GM19372 (cell line): Measurements from ENCODE around the gene GID8.
A peak's percentile ranks its signal among the peaks of the same experiment; 100 is the strongest.

Experiments
- ATAC-seq: cut with Tn5 transposase; IDR thresholded peaks from one replicate; pipeline ENCODE4 v1.9.1; 2021; ENCODE audit warnings: mild to moderate bottlenecking, low read depth, moderate library complexity; ENCODE audit not compliant: unreplicated experiment

Gene GID8

DNA sequence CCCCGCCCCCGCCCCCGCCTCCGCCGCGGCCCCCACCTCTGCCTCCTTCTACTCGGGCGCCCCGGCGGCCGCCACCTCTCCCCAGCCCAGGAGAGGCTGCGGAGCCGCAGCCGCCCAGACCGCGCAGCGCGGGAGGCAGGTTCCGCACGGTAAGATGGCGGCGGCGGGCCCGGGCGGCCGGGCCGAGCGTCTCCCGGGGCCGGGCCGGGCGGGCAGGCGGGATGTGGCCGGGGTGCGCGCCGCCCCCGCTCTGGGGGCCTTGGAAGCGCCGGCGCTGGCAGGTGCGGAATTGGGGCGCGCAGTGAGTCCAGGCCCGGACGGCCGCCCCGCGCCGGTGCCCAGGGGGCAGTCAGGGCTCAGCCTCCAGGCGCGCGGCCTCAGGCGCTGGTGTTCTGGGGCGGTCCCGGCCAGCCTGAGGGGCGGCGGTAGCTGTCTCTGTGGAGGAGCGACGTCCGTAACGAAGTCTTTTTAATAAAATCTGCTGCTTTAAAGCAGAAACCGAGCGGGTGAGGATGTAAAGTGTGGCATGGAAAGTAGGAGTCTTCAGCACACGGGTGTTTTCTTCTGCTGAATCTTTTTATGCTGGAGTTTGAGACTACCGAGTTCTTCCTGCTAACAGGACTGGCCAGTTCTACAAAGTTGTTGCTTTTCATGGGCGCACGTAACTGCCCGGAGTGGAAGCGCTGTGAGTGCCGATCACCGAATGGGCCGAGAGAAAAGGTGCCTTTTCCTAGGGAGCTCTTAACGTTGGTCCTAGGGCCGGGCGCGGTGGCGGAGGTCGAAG is at the start of gene GID8:
Gene GID8 (plus strand): TSS at position 43 of the 784 bp plus-strand sequence. CDS start 3,356 bp downstream, outside the sequence.
- ATAC-seq = peak; percentile 36

- ATAC-seq = no peak
Measured at GRCh38 chr20:62888406-62888805, 49.5 kb upstream of the GID8 start.

GRCh38 chr20:62888910-62889309 is 49.0 kb upstream of the GID8 start:
- ATAC-seq = no peak

DNA sequence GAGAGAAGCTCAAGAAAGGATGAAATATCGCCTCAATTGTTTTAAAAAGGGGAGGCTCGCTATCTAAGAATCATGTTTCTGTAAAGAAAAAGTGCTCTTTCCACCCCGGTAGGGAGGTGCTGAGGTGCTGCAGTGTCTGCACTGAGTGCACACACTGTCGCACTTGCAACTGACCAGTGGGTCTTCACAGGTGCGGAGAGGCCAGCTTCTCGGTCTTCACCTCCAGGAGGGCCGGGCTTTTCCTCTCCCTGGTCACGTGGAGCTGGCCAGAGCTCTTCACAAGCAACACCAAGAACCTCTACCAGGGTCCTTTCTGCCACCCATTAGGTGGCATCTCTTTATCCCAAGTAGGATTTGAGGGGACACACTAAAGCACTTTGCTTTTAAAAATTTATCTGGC is 48.5 kb upstream of the GID8 start:
- no peak for ATAC-seq

DNA sequence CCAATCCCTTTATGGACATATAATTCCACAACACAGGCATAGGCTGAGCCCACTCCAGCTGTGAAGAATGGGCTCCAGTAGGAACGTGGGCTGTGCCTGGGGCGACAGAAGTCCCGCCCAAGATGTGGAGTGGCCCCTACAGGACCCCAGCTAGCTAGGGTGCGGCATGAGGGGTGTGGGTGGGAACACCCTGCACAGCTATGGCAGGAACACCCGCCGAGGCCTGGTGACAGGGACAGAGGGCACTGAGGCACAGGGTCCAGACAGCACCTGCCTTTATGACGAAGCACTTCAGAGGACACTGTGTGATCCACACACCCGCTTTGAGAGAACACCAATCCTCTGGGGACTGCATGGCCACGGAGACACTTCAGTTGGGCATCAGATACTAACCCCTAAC is 48.1 kb upstream of the GID8 start:
- no peak for ATAC-seq

GRCh38 chr20:62890444-62890843 is 47.5 kb upstream of the GID8 start:
- no peak for ATAC-seq

DNA sequence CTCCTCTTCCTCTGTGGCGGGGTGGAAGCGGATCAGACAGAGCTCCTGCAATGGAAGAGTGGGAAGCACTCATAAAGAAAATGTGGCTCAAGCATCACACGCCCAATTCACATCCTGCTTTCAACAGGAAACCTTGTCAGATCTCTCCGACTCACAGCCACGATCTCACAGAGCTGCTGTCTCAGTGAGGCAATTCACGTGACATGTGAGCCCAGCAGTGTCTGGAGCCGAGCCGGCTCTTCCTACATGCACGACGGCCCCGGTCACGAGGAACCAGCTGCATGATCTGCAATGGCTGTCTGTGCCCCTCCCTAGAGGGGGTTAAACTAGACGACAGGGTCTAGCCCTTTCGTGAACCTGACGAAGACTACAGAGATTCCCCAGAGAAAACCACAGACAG is 46.8 kb upstream of the GID8 start:
- ATAC-seq = no peak

- no peak for ATAC-seq
Measured at GRCh38 chr20:62892348-62893304, 45.3 kb upstream of the GID8 start.

- ATAC-seq = no peak
Measured at GRCh38 chr20:62893700-62894099, 44.2 kb upstream of the GID8 start.

GRCh38 chr20:62894261-62894660 is 43.7 kb upstream of the GID8 start:
- ATAC-seq = no peak

DNA sequence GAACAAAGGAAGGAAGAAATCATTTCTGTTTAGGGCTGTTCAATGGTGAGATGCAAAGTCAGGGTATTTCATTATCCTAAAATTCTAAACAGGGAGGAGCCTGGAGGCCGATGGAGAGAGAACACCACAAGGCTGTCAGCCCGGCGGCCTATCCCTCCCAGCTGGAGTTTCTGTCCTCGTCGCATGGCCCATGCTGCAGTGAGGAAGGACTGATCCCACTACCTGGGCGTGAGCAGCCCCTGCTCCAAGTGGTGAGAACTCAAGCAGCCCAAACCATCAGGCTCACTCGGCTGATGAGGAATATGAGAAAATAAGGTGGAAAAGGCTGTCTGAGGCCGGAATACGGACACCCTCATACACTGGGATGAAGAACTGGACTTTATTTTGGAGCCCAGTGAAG is 42.4 kb upstream of the GID8 start:
- ATAC-seq = no peak

- no peak for ATAC-seq
Measured at GRCh38 chr20:62896526-62896925, 41.4 kb upstream of the GID8 start.

DNA sequence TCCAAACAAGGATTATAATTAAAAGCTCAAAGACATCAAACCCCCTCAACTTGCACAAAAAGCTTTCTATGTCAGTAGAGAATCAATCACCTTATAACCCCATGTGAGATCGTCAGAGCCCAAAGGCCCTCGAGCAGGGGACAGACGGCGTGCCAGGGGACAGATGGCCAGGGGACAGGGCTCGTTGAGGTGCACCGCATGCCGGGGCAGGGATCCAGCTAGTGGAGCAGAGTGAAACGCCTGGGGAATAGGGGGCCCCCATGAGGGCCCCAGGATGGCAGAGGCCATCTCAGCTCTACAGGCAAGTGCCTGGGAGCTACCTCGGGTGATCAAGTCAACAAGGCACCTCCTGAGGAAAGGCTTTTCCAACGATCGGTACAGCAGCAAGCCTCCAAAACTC is 40.3 kb upstream of the GID8 start:
- ATAC-seq = no peak

GRCh38 chr20:62898093-62898964 is 39.6 kb upstream of the GID8 start:
- no peak for ATAC-seq

DNA sequence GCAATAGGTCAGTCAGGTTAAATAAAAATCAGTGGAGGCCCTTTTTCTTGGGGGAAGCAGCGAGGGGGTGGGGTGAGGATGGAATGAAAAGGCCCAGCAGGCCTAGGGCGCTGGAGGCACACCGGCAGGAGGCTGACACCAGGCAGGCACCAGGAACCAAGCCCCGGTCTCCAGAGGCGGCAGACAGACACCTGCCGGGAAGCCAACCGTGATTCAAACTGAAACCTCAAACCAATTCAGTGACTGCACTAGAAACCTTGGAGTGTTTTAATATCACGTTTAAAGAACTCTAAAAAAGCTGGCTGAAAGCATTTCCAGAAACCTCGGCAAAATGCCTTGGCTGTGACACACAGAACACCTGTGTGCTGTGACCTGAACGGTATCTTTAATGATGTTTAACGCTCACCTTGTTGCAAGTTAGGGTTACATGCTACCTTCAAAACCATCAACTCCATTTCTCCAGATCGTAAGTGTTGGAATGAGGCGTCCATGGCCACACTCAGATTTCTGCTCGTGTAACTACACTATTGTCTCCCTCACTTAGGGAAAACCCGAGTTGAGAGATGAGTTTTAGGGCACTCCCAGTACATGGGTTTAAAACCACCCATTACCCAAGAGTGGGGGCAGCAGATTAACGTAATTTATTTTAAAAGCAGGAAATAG is 38.8 kb upstream of the GID8 start:
- no peak for ATAC-seq

GRCh38 chr20:62899633-62900051 is 38.3 kb upstream of the GID8 start:
- no peak for ATAC-seq

- ATAC-seq = peak; percentile 86
Measured at GRCh38 chr20:62900052-62900691, 37.8 kb upstream of the GID8 start.

DNA sequence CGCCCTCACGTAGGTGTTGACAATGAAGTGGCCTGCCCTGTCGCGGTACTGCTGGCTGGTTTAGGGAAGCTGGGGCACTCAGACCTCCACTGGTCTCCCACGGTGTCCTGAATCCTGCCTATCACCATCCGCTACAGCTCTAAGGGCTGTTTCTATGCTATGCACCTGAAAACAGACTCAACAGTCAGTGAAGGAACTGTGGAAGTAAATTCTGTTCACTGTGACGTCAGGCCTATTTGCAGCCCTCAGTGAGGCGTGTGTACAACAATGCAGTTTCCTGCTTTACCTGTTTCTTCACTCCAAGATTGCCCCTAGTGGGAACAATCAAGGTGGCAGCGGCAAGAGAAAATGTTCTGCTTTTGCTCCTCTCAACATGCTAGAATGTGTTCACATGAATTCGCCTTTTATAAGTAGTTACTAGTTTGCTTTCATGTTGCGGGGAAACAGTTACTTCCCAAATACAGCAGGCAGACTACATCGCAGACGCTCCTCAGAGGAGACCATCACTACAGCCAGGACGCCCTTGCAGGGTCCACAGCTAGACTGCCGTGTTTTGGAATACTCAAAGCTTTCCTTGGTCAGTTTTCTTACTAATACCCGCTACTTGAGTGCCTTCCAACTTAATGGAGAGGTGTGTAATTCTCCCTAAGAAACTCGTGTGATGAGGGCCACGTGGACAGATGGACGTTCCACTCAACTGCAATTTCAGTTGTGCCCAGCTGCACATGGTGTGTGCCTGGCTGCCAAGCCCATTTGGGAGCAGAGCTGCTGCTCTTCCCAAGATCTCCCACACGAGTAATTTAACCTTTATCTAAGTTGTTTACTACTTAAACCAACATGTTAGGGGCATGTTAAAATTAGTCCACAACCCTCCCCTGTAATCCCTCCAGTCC is 37.0 kb upstream of the GID8 start:
- ATAC-seq = no peak

GRCh38 chr20:62901891-62902290 is 36.1 kb upstream of the GID8 start:
- no peak for ATAC-seq
